Measurements from ENCODE around the gene KLHL35. TPM values are rescaled to one million over a fixed set of nuclear protein-coding genes. Genes with fewer than 3 reads are reported as not detected.
"Not testable (repeated sequence)": the region's sequence is repeated elsewhere in the genome, so short reads cannot be mapped to it uniquely, and the experiment has no call there.

The KLHL35 gene
- total and polyA plus RNA-seq, 4 donors = 6.1 to 23.3 (median 11.6) TPM

- no peaks in the 10 kb centered on the region for H3K27me3 ChIP-seq (ENCODE audit: control insufficient read depth, insufficient read depth, low read length)
- H3K4me3 ChIP-seq (ENCODE audit: low read depth, low read length) = no peak overlapping the region
- peaks cover 4% of the 10 kb centered on the region for H3K4me1 ChIP-seq (ENCODE audit: control insufficient read depth, insufficient read depth, low read length)
- WGBS (ENCODE audit: insufficient coverage) = 89% methylated on average over 6 of the region's 7 CpGs
- no peak overlapping the region for H3K27ac ChIP-seq (ENCODE audit: low read depth, low read length)
- H3K9me3 ChIP-seq (ENCODE audit: control insufficient read depth, insufficient read depth, low read length) = no peaks in the 10 kb centered on the region
- no peaks in the 10 kb centered on the region for H3K36me3 ChIP-seq (ENCODE audit: control insufficient read depth, insufficient read depth, low read length)
- no peak for DNase-seq (ENCODE audit: low read depth in 4 of 6, low spot score in 6 of 6)
Observed at GRCh38 chr11:75380716-75381420, 52.1 kb downstream of the KLHL35 start.

- DNase-seq (ENCODE audit: low read depth in 4 of 6, low spot score in 6 of 6) = no peak
- H3K36me3 ChIP-seq (ENCODE audit: control insufficient read depth, insufficient read depth, low read length) = no peaks in the 10 kb centered on the region
- WGBS (ENCODE audit: insufficient coverage) = no CpG with 5 or more reads among the region's 2 CpGs
Observed at GRCh38 chr11:75380245-75380644, 52.8 kb downstream of the KLHL35 start.

GRCh38 chr11:75378776-75379175 lies 54.2 kb downstream of the KLHL35 start:
- H3K9me3 ChIP-seq (ENCODE audit: control insufficient read depth, insufficient read depth, low read length); H3K36me3 ChIP-seq (ENCODE audit: control insufficient read depth, insufficient read depth, low read length); H3K27ac ChIP-seq (ENCODE audit: low read depth, low read length); H3K4me1 ChIP-seq (ENCODE audit: control insufficient read depth, insufficient read depth, low read length); H3K27me3 ChIP-seq (ENCODE audit: control insufficient read depth, insufficient read depth, low read length); DNase-seq (ENCODE audit: low read depth in 4 of 6, low spot score in 6 of 6); H3K4me3 ChIP-seq (ENCODE audit: low read depth, low read length): not testable (repeated sequence)
- WGBS (ENCODE audit: insufficient coverage) = 97% methylated on average over 8 of the region's 17 CpGs

More at GRCh38 chr11:75380245-75380644, 52.8 kb downstream of the KLHL35 start:
- Histone ChIP-seq H3K4me3 (ENCODE audit: low read depth, low read length) (no peak overlapping the region), H3K9me3 (ENCODE audit: control insufficient read depth, insufficient read depth, low read length) (no peaks in the 10 kb centered on the region), H3K27ac (ENCODE audit: low read depth, low read length) (no peak overlapping the region), H3K4me1 (ENCODE audit: control insufficient read depth, insufficient read depth, low read length) (peaks cover 4% of the 10 kb centered on the region), H3K27me3 (ENCODE audit: control insufficient read depth, insufficient read depth, low read length) (no peaks in the 10 kb centered on the region)

DNA sequence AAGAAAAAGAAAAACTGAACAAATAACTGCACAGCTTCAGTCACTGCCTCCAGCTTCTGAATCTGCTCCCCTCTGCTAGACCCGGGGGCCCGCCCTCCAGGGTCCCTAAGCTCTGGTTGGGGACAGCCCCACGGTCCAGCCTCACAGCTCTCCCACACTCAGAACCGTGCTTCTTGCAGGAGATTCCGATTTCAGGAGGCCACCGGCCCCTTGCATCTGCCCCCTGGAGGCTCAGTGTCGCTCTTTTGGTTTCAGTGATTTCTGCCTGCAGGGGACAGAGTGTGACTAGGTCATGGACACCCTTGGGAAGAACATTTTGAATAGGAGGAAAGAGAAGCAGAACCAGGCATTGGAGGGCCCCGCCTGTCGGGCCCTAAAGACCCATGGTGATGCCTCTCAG lies 56.8 kb downstream of the KLHL35 start:
- Histone ChIP-seq H3K9me3 (ENCODE audit: control insufficient read depth, insufficient read depth, low read length) (no peaks in the 10 kb centered on the region), H3K27ac (ENCODE audit: low read depth, low read length) (no peak overlapping the region), H3K4me1 (ENCODE audit: control insufficient read depth, insufficient read depth, low read length) (no peaks in the 10 kb centered on the region), H3K36me3 (ENCODE audit: control insufficient read depth, insufficient read depth, low read length) (no peaks in the 10 kb centered on the region), H3K27me3 (ENCODE audit: control insufficient read depth, insufficient read depth, low read length) (no peaks in the 10 kb centered on the region), H3K4me3 (ENCODE audit: low read depth, low read length) (no peak overlapping the region)
- 80% methylated on average over 9 of the region's 9 CpGs for WGBS (ENCODE audit: insufficient coverage)
- no peak for DNase-seq (ENCODE audit: low read depth in 4 of 6, low spot score in 6 of 6)

DNA sequence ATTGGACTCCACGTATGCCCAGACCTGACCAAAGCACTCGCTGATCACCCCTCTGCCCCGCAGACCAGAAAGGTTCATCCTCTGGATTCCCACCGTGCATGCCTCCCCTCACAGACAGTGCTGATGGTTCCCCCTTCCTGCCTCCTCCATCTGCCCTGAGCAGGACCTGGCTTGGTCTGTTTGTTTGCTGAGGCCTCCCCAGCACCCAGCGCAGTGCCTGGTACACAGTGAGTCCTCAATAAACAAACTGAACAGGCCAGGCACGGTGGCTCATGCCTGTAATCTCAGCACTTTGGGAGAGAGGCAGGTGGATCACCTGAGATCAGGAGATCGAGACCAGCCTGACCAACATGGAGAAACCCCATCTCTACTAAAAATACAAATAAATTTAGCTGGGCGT lies 57.4 kb downstream of the KLHL35 start:
- H3K4me3 ChIP-seq (ENCODE audit: low read depth, low read length) = no peak overlapping the region
- DNase-seq (ENCODE audit: low read depth in 4 of 6, low spot score in 6 of 6) = no peak

DNA sequence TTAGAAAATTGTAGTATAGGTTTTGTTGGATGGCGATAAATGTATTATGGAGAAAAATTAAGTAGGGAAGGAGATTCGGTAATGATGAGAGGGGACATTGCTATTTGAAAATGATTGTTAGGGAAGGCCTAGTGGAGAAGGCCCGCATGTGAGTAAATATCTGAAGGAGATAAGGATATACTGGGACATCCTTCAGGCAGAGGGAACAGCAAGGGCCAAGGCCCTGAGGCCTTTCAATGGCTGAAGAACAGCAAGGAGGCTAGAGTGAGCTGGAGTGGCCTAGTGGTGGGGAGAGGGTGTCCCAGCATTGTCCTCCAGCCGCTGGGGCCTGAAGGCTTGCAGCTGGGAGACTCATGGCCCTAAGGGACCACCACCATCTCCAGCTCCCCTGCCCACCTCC lies 58.4 kb downstream of the KLHL35 start:
- Histone ChIP-seq H3K4me1 (ENCODE audit: control insufficient read depth, insufficient read depth, low read length) (no peaks in the 10 kb centered on the region), H3K9me3 (ENCODE audit: control insufficient read depth, insufficient read depth, low read length) (no peaks in the 10 kb centered on the region), H3K4me3 (ENCODE audit: low read depth, low read length) (no peak overlapping the region), H3K27me3 (ENCODE audit: control insufficient read depth, insufficient read depth, low read length) (no peaks in the 10 kb centered on the region), H3K36me3 (ENCODE audit: control insufficient read depth, insufficient read depth, low read length) (no peaks in the 10 kb centered on the region), H3K27ac (ENCODE audit: low read depth, low read length) (no peak overlapping the region)
- no peak for DNase-seq (ENCODE audit: low read depth in 4 of 6, low spot score in 6 of 6)
- WGBS (ENCODE audit: insufficient coverage) = 95% methylated on average over 4 of the region's 4 CpGs

More for the DNA sequence above, 57.4 kb downstream of the KLHL35 start:
- Histone ChIP-seq H3K27ac (ENCODE audit: low read depth, low read length) (no peak overlapping the region), H3K9me3 (ENCODE audit: control insufficient read depth, insufficient read depth, low read length) (no peaks in the 10 kb centered on the region), H3K36me3 (ENCODE audit: control insufficient read depth, insufficient read depth, low read length) (no peaks in the 10 kb centered on the region), H3K27me3 (ENCODE audit: control insufficient read depth, insufficient read depth, low read length) (no peaks in the 10 kb centered on the region), H3K4me1 (ENCODE audit: control insufficient read depth, insufficient read depth, low read length) (no peaks in the 10 kb centered on the region)
- 94% methylated on average over 7 of the region's 8 CpGs for WGBS (ENCODE audit: insufficient coverage)

GRCh38 chr11:75373201-75373600 lies 59.8 kb downstream of the KLHL35 start:
- H3K9me3 ChIP-seq (ENCODE audit: control insufficient read depth, insufficient read depth, low read length) = no peaks in the 10 kb centered on the region
- H3K27me3 ChIP-seq (ENCODE audit: control insufficient read depth, insufficient read depth, low read length) = no peaks in the 10 kb centered on the region
- no peak for DNase-seq (ENCODE audit: low read depth in 4 of 6, low spot score in 6 of 6)
- H3K4me3 ChIP-seq (ENCODE audit: low read depth, low read length) = no peak overlapping the region
- H3K27ac ChIP-seq (ENCODE audit: low read depth, low read length) = no peak overlapping the region
- H3K36me3 ChIP-seq (ENCODE audit: control insufficient read depth, insufficient read depth, low read length) = no peaks in the 10 kb centered on the region
- H3K4me1 ChIP-seq (ENCODE audit: control insufficient read depth, insufficient read depth, low read length) = no peaks in the 10 kb centered on the region
- 86% methylated on average over 5 of the region's 8 CpGs for WGBS (ENCODE audit: insufficient coverage)

Small RNAs within 50 kb of the gene (small RNA-seq; reads per million reads assigned to genes)
- not detected for gene SNORD15A (ENCODE audit: low replicate concordance)
- gene SNORD15B (ENCODE audit: low replicate concordance) = 107 reads per million, percentile 98 among the genes with 10 or more reads in this experiment

Other genes with a start within 250 kb of the KLHL35 start
- under 1 TPM; 0.11 to 0.20 TPM for gene TPBGL, start 192.4 kb downstream of the KLHL35 start, total RNA-seq
- 1 to 10 TPM; 2.9 to 3.3 TPM for gene TPBGL, start 192.4 kb downstream of the KLHL35 start, polyA plus RNA-seq (ENCODE audit: insufficient read length in 2 of 2)
- 10 to 100 TPM; 35.0 to 41.3 TPM for gene ARRB1, start 81.5 kb downstream of the KLHL35 start, total RNA-seq
- 10 to 100 TPM; 42.5 to 45.8 TPM for gene ARRB1, start 81.5 kb downstream of the KLHL35 start, polyA plus RNA-seq (ENCODE audit: insufficient read length in 2 of 2)
- gene RPS3, start 33.7 kb downstream of the KLHL35 start, total RNA-seq = 1,000 to 10,000 TPM in 1 of 2 donors, 100 to 1,000 TPM in 1; 552 to 1,871 TPM
- gene RPS3, start 33.7 kb downstream of the KLHL35 start, polyA plus RNA-seq (ENCODE audit: insufficient read length in 2 of 2) = 1,000 to 10,000 TPM; 1,106 to 1,305 TPM
- gene GDPD5, start 92.7 kb upstream of the KLHL35 start, total RNA-seq = 10 to 100 TPM; 13.7 to 30.0 TPM
- gene GDPD5, start 92.7 kb upstream of the KLHL35 start, polyA plus RNA-seq (ENCODE audit: insufficient read length in 2 of 2) = 10 to 100 TPM; 34.1 to 48.4 TPM
- 100 to 1,000 TPM; 151 to 221 TPM for gene SERPINH1, start 129.1 kb upstream of the KLHL35 start, total RNA-seq
- gene SERPINH1, start 129.1 kb upstream of the KLHL35 start, polyA plus RNA-seq (ENCODE audit: insufficient read length in 2 of 2) = 100 to 1,000 TPM in 1 of 2 donors, 10 to 100 TPM in 1; 85.1 to 145 TPM
- gene MAP6, start 235.8 kb upstream of the KLHL35 start, total RNA-seq = 10 to 100 TPM; 64.5 to 64.6 TPM
- gene MAP6, start 235.8 kb upstream of the KLHL35 start, polyA plus RNA-seq (ENCODE audit: insufficient read length in 2 of 2) = 100 to 1,000 TPM; 186 to 190 TPM